ENCODE measurements around the gene FARS2.
A peak's percentile ranks its signal among the peaks of the same experiment; 100 is the strongest.

The FARS2 gene

DNA sequence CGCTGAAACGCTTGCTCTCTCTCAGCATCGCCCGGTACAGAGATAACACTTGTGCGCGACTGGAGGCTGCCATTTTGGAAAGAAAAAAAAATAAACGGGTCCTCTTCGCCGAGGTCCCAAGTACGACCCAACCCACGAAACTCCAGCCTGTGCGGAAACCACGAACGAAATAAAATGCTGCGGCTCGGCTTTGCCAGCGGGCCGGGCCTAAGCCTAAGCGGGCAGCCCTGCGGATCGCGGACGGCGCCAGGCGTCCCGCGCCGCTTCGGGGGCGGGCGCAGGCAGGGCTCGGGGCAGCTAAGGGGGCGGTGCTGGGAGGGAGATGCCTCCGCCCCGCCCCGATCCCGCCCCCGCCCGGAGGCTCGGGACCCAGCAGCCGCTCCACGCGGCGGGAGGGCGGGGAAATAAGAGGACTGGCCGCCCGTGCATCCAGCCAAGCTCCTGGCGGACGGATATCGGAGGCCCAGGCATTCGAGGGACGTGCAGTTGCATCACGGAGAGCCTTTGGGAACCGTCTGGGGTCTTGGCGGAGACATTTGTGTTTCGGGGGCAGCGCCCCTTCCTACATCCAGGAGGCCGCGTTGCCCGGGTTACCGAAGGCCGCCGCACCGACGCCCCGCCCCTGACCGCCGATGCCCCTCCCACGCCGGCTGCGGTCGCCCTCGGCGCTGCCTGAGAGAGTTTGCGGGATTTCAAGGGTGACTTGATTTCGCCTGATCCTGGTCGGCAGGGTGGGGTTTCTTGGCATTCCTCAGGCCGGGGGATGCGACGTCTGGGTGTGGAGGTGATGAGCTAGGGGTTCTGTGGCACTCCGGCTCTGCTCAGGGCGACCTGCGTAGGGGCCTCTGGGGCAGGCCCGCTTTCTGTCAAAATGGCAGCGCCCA, at the start of gene FARS2, which contains the start of gene LYRM4:
Gene FARS2, plus strand, starts transcription at position 853 of the 884 bp plus-strand sequence.
Gene LYRM4, minus strand, starts transcription at position 290 of the 884 bp plus-strand sequence. Its CDS starts 217 bp downstream, at position 73.
- peak; percentile 86 for FAIRE-seq
- peak; percentile 80 for DNase-seq (ENCODE audit: extremely low spot score, insufficient read length, low read depth)

DNA sequence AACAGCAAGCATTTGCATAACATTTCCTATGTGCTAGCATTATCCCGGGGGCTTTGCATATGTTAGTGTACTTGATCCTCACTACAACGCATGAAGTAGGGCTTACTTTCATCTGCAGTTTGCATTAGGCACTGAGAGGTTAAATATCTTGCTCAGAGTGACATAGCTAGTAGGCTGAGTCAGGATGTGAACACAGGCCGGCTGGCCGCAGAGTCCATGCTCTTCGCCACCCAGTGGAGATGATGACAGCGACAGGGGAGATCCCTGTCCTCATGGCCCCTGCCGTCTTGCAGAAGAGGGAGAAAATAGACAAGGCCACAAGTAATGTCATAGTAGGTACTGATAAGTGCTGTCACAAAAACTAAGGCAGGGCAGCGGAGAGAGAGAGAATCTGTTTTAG, 47.5 kb upstream of the FARS2 start:
- DNase-seq (ENCODE audit: extremely low spot score, insufficient read length, low read depth) (no peak), FAIRE-seq (no peak)

DNA sequence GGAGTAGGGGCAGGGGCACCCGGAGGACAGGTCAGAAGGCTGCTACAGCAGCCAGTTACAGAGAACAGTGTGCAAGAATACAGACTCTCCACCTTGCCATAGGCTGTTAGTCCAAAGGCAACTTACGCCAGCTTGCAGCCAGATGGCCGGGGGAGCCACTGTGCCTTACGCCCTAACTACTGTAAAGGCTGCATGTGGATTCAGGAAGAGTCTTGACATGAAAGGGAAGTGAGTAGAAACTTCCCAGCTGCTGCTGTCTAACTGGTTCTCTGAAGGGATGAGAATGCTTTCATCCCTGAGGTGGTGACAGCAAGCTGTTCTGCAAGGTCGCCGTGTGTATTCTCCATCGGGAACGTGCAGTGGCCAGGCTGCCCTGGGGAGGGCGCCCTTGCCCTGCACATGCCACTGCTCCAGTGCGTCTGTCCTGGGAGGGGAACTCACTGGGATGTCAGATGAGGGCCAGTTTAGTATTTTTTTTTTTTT, 46.7 kb upstream of the FARS2 start:
- DNase-seq (ENCODE audit: extremely low spot score, insufficient read length, low read depth) (no peak), FAIRE-seq (no peak)

DNA sequence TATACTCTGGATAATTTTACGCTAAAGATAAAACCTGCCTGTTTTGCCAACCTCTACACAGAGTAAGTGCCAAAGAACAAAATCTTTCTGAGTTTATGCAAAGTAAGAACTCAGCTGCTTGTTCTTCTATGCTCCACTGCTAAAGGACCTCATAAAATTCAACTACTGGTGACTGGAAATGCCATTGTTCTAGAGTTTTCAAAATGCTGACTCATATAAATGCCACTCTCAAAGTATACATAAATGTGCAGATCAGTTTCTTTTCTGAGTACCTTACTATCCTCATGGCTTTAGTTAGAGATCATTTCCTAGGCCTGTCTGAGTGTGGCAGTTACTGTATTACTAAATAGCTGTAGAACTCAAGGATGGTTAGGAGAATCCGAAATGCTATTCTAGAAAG, 46.2 kb upstream of the FARS2 start:
- FAIRE-seq (no peak), DNase-seq (ENCODE audit: extremely low spot score, insufficient read length, low read depth) (no peak)

GRCh38 chr6:5215799-5216198, 45.5 kb upstream of the FARS2 start:
- no peak for FAIRE-seq
- no peak for DNase-seq (ENCODE audit: extremely low spot score, insufficient read length, low read depth)

GRCh38 chr6:5217356-5217755, 44.0 kb upstream of the FARS2 start:
- FAIRE-seq (no peak), DNase-seq (ENCODE audit: extremely low spot score, insufficient read length, low read depth) (no peak)

- DNase-seq (ENCODE audit: extremely low spot score, insufficient read length, low read depth) (no peak), FAIRE-seq (no peak)
Measured at GRCh38 chr6:5219011-5219691, 42.2 kb upstream of the FARS2 start.

DNA sequence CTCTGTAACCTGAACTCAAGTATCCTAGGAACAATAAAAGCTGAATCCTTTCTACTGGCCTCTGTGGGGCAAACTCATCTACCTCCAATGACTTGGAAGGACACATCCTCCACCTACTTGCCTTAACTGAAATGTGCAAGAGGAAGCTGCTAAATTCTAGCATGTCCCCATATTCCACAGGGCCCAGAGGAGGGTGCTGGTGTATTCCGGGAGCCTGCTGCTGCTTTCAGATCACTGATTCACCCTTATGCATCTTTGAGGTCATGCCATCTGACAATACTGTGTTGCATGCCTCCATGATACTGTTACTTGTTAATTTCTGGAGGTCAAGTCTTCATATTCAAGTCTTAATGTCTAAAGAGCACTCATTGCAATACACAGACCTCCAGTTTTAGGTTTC, 40.9 kb upstream of the FARS2 start:
- no peak for FAIRE-seq
- no peak for DNase-seq (ENCODE audit: extremely low spot score, insufficient read length, low read depth)

DNA sequence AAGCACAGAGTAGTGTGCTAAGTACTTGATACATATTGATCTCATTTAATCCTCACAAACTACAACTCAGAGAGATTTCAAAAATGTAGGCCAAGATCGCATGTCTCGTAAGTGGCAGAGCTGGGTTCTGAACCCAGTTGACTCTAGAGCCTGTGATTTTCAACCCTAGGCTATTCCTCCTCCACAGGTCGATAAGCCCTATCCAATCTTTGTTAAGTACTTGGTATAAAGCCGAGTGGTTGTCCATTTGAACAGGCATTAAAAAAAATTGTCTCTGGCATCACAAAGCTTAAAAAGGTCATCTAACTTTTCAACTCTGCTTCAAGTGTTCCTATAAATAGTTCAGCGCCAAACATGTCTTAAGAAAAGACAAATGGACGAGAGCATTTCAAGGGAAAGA, 38.0 kb upstream of the FARS2 start:
- no peak for DNase-seq (ENCODE audit: extremely low spot score, insufficient read length, low read depth)
- FAIRE-seq = no peak

DNA sequence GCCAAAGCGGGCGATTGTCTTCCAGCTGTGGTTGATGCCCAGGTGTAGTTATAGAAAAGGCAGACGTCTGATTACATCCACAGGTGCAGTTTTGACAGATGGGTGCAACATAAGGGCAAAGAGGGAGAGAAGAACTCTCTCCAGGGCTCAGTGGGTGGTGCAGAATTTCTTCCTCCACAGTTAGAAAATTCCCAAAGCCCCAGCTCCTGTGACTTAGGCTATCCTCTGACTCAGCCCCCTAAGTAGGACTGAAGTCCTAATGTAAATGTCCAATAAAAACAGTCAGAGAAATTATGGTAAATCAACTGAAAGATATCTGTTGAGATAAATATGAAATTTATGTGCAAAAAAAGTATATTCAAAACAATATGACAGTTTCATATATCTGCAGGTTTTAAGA, 32.0 kb upstream of the FARS2 start:
- FAIRE-seq (no peak), DNase-seq (ENCODE audit: extremely low spot score, insufficient read length, low read depth) (no peak)

DNA sequence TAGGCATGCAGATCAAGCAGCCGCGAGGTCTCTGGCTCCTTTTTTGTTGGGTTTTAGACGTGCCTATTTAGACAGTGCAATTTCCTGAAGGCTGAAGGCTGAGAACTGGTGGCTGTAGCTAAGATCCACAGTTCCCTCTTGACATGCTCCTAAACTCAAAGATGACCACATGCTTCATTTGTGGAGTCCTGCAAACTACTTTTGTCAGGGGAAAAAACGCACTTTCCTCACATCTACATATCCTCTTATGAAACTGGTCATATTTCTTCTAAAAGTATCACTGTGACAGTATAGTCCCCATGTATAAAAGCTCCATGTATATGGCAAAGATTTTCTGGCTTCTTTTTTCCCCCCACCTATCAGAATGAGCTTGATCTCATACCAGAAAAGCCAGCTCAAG, 31.2 kb upstream of the FARS2 start:
- DNase-seq (ENCODE audit: extremely low spot score, insufficient read length, low read depth) (no peak), FAIRE-seq (no peak)

- FAIRE-seq = no peak
- DNase-seq (ENCODE audit: extremely low spot score, insufficient read length, low read depth) = no peak
Measured at GRCh38 chr6:5231289-5231688, 30.0 kb upstream of the FARS2 start.

GRCh38 chr6:5234874-5235273, 26.4 kb upstream of the FARS2 start:
- FAIRE-seq (no peak), DNase-seq (ENCODE audit: extremely low spot score, insufficient read length, low read depth) (no peak)

DNA sequence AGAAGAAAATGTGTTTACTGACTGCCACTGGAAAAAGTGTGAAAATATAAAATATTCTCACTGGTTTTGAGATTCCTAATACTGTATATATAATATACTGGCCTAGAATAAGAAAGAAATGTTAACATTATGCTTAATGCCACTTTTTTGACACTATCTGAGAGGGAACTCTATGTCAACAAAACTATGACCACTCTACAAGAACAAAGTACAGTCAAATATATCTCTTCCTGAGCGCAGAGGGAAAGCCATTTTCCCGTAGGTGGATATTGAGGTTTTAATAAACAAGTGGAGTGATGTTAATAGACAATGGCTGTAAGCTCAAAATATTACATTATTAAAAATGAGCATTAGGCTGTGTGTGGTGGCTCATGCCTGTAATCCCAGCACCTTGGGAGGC, 25.5 kb upstream of the FARS2 start:
- no peak for FAIRE-seq
- no peak for DNase-seq (ENCODE audit: extremely low spot score, insufficient read length, low read depth)

DNA sequence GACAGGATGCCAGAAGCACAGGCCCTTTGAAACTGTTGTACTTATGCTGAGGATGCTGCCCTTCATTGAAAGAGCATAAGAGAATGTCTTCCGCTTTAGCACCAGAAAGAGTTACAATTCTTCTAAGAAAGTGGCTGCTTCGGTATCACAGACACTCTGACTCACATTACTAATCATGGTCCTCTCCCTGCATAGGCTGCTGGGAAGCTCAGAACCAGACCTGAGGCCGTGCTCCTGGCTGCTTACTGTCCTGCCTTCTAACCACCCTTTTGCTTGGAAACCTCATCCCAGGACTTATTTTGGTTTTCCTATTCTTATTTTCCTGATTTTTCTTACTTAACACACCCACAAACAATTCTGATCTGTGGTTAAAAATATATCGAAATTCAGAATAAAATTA, 23.5 kb upstream of the FARS2 start:
- no peak for FAIRE-seq
- DNase-seq (ENCODE audit: extremely low spot score, insufficient read length, low read depth) = no peak

- FAIRE-seq = no peak
Measured at GRCh38 chr6:5238336-5238735, 23.0 kb upstream of the FARS2 start.

GRCh38 chr6:5241252-5241651, 20.1 kb upstream of the FARS2 start:
- DNase-seq (ENCODE audit: extremely low spot score, insufficient read length, low read depth) (no peak), FAIRE-seq (no peak)

More at GRCh38 chr6:5238336-5238735, 23.0 kb upstream of the FARS2 start:
- no peak for DNase-seq (ENCODE audit: extremely low spot score, insufficient read length, low read depth)

- no peak for DNase-seq (ENCODE audit: extremely low spot score, insufficient read length, low read depth)
- no peak for FAIRE-seq
Measured at GRCh38 chr6:5243069-5243468, 18.2 kb upstream of the FARS2 start.

- FAIRE-seq (no peak), DNase-seq (ENCODE audit: extremely low spot score, insufficient read length, low read depth) (no peak)
Measured at GRCh38 chr6:5246141-5247097, 14.9 kb upstream of the FARS2 start.

GRCh38 chr6:5247201-5247600, 14.1 kb upstream of the FARS2 start:
- FAIRE-seq (no peak), DNase-seq (ENCODE audit: extremely low spot score, insufficient read length, low read depth) (no peak)
